ENCODE data around the gene SLC17A2. TPM values are rescaled to one million over a fixed set of nuclear protein-coding genes. Genes with fewer than 3 reads are reported as not detected.
"Not testable (repeated sequence)": the region's sequence is repeated elsewhere in the genome, so short reads cannot be mapped to it uniquely, and the experiment has no call there.

Gene SLC17A2
- total and polyA plus RNA-seq, 2 donors from 2014 or later = 0.54 to 0.76 TPM

GRCh38 chr6:25946631-25947030 lies 16.1 kb upstream of the SLC17A2 start:
- Histone ChIP-seq H3K27ac (ENCODE audit: low read depth in 2 of 2, low read length in 2 of 2) (no peak overlapping the region), H3K4me3 (ENCODE audit: low read length in 3 of 3) (no peak overlapping the region), H3K36me3 (ENCODE audit: control insufficient read depth in 2 of 3, insufficient read depth in 3 of 3, low read length in 3 of 3) (no peaks in the 10 kb centered on the region), H3K4me1 (ENCODE audit: control insufficient read depth in 2 of 3, insufficient read depth in 2 of 3, low read depth in 1 of 3, low read length in 3 of 3) (no peaks in the 10 kb centered on the region), H3K27me3 (ENCODE audit: control insufficient read depth, insufficient read depth, low read length) (no peaks in the 10 kb centered on the region), H3K9me3 (ENCODE audit: control insufficient read depth in 2 of 3, insufficient read depth in 1 of 3, low read length in 3 of 3) (no peaks in the 10 kb centered on the region), H3K9ac (ENCODE audit: low read length in 3 of 3) (no peak overlapping the region)
- DNase-seq = no peak
- no peak for TF ChIP-seq CTCF (IDR thresholded peaks at IDR 0.05; ENCODE audit: borderline replicate concordance, extremely low read depth, insufficient read depth)
- intact Hi-C loops (cut with DNase I) = no loop called here
- no peak for FAIRE-seq

- intact Hi-C loops (cut with DNase I); H3K9ac ChIP-seq (ENCODE audit: low read length in 3 of 3); DNase-seq; H3K4me1 ChIP-seq (ENCODE audit: control insufficient read depth in 2 of 3, insufficient read depth in 2 of 3, low read depth in 1 of 3, low read length in 3 of 3); FAIRE-seq; H3K9me3 ChIP-seq (ENCODE audit: control insufficient read depth in 2 of 3, insufficient read depth in 1 of 3, low read length in 3 of 3); H3K27me3 ChIP-seq (ENCODE audit: control insufficient read depth, insufficient read depth, low read length); H3K36me3 ChIP-seq (ENCODE audit: control insufficient read depth in 2 of 3, insufficient read depth in 3 of 3, low read length in 3 of 3); H3K27ac ChIP-seq (ENCODE audit: low read depth in 2 of 2, low read length in 2 of 2); H3K4me3 ChIP-seq (ENCODE audit: low read length in 3 of 3): not testable (repeated sequence)
These were observed 15.2 kb upstream of the SLC17A2 start for GRCh38 chr6:25945738-25946137.

GRCh38 chr6:25944688-25945574 lies 14.4 kb upstream of the SLC17A2 start:
- Histone ChIP-seq H3K36me3 (ENCODE audit: control insufficient read depth in 2 of 3, insufficient read depth in 3 of 3, low read length in 3 of 3) (no peaks in the 10 kb centered on the region), H3K4me3 (ENCODE audit: low read length in 3 of 3) (no peak overlapping the region), H3K27ac (ENCODE audit: low read depth in 2 of 2, low read length in 2 of 2) (no peak overlapping the region), H3K9me3 (ENCODE audit: control insufficient read depth in 2 of 3, insufficient read depth in 1 of 3, low read length in 3 of 3) (no peaks in the 10 kb centered on the region), H3K4me1 (ENCODE audit: control insufficient read depth in 2 of 3, insufficient read depth in 2 of 3, low read depth in 1 of 3, low read length in 3 of 3) (no peaks in the 10 kb centered on the region), H3K27me3 (ENCODE audit: control insufficient read depth, insufficient read depth, low read length) (no peaks in the 10 kb centered on the region), H3K9ac (ENCODE audit: low read length in 3 of 3) (no peak overlapping the region)
- DNase-seq (no peak), FAIRE-seq (no peak)
- intact Hi-C loops (cut with DNase I) = no loop called here
- TF ChIP-seq CTCF (IDR thresholded peaks at IDR 0.05; ENCODE audit: borderline replicate concordance, extremely low read depth, insufficient read depth) = no peak

GRCh38 chr6:25943887-25944286 lies 13.4 kb upstream of the SLC17A2 start:
- no peak for TF ChIP-seq CTCF (IDR thresholded peaks at IDR 0.05; ENCODE audit: borderline replicate concordance, extremely low read depth, insufficient read depth)
- DNase-seq (no peak), FAIRE-seq (no peak)
- intact Hi-C loops (cut with DNase I) = no loop called here
- Histone ChIP-seq H3K36me3 (ENCODE audit: control insufficient read depth in 2 of 3, insufficient read depth in 3 of 3, low read length in 3 of 3) (no peaks in the 10 kb centered on the region), H3K4me3 (ENCODE audit: low read length in 3 of 3) (no peak overlapping the region), H3K27me3 (ENCODE audit: control insufficient read depth, insufficient read depth, low read length) (no peaks in the 10 kb centered on the region), H3K27ac (ENCODE audit: low read depth in 2 of 2, low read length in 2 of 2) (no peak overlapping the region), H3K9me3 (ENCODE audit: control insufficient read depth in 2 of 3, insufficient read depth in 1 of 3, low read length in 3 of 3) (no peaks in the 10 kb centered on the region), H3K4me1 (ENCODE audit: control insufficient read depth in 2 of 3, insufficient read depth in 2 of 3, low read depth in 1 of 3, low read length in 3 of 3) (no peaks in the 10 kb centered on the region), H3K9ac (ENCODE audit: low read length in 3 of 3) (no peak overlapping the region)
